Kidney tubule cell (primary cell): ENCODE results near the gene UST.
"Not testable (repeated sequence)": the region's sequence is repeated elsewhere in the genome, so short reads cannot be mapped to it uniquely, and the experiment has no call there.

Source experiments
- DNase-seq: peaks from one replicate; pipeline ENCODE4 v3.0.0-alpha.2; 2018; ENCODE audit warnings: low spot score

UST gene

GRCh38 chr6:149087898-149088297, 341.1 kb downstream of the UST start:
- DNase-seq = no peak

- no peak for DNase-seq
Measured at GRCh38 chr6:149088361-149088760, 341.5 kb downstream of the UST start.

- DNase-seq = no peak
Measured at GRCh38 chr6:149089510-149089909, 342.7 kb downstream of the UST start.

GRCh38 chr6:149090937-149091336, 344.1 kb downstream of the UST start:
- DNase-seq = no peak

GRCh38 chr6:149093643-149094042, 346.8 kb downstream of the UST start:
- DNase-seq = no peak

- peak; percentile 40 for DNase-seq
Measured at GRCh38 chr6:149094156-149094555, 347.3 kb downstream of the UST start.

GRCh38 chr6:149094934-149095351, 348.1 kb downstream of the UST start:
- peak; percentile 47 for DNase-seq

GRCh38 chr6:149095842-149096241, 349.0 kb downstream of the UST start:
- DNase-seq = no peak

- DNase-seq = no peak
Measured at GRCh38 chr6:149097794-149098193, 351.0 kb downstream of the UST start.

- no peak for DNase-seq
Measured at GRCh38 chr6:149098700-149099276, 352.0 kb downstream of the UST start.

- no peak for DNase-seq
Measured at GRCh38 chr6:149102324-149102723, 355.5 kb downstream of the UST start.

GRCh38 chr6:149103950-149104349, 357.1 kb downstream of the UST start:
- DNase-seq = not testable (repeated sequence)

GRCh38 chr6:149107520-149107919, 360.7 kb downstream of the UST start:
- DNase-seq = no peak

GRCh38 chr6:149108038-149108748, 361.4 kb downstream of the UST start:
- no peak for DNase-seq

GRCh38 chr6:149108749-149109100, 361.9 kb downstream of the UST start:
- DNase-seq = no peak

GRCh38 chr6:149109397-149110070, 362.7 kb downstream of the UST start:
- DNase-seq = no peak

- DNase-seq = no peak
Measured at GRCh38 chr6:149111556-149112115, 364.8 kb downstream of the UST start.

GRCh38 chr6:149112976-149113375, 366.1 kb downstream of the UST start:
- no peak for DNase-seq

GRCh38 chr6:149114167-149114566, 367.3 kb downstream of the UST start:
- DNase-seq = no peak

GRCh38 chr6:149118737-149119653, 372.2 kb downstream of the UST start:
- no peak for DNase-seq

GRCh38 chr6:149122850-149123821, 376.3 kb downstream of the UST start:
- no peak for DNase-seq
